Measurements from ENCODE around the gene RAD51D.

Gene RAD51D

DNA sequence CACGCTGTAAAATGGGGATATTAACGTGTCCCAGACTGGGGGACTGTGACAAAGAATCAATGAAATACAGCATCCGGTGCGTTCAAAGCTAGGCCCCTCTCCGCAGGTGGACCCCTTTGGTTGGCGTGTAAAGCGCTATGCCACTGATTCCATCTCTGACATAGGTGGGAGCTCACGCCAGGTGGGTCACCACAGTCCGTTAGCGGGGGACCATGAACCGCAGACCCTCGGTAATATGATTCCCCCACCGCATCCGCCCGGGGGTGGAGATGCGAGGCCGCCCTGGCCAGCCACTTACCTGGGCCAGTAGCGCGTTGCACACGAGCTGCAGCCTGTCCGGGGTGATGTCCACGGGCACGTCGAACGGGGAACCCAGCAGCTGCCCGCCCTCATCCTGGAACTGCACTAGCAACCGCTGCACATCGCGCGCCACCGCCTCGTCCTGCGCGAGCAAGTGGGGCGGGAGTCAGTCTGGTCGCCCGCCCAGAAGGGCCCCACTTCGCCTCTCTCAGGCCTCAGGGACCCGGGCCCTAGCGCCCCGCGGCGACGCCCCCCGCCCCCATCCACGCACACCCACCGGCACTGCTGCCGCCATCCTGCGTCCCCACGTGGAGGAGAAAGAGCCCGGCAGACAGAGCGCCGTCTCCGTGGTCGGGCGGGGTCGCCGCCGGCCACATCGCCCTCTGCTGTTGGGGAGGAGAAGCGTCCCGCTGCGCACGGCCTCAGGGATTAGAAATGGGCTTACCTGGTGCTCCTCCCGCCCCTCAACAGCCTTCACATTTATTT, 22.2 kb upstream of the RAD51D start, which contains the start of gene NLE1:
Gene NLE1, minus strand, starts transcription at position 623 of the 786 bp plus-strand sequence. Its CDS starts 28 bp downstream, at position 595.
- Histone ChIP-seq H3K27me3 (ENCODE audit: insufficient read depth, low read length, poor library complexity) (no peaks in the 10 kb centered on the region), H3K79me2 (ENCODE audit: insufficient read depth, low read length) (peaks cover 32% of the 10 kb centered on the region), H3K9me3 (ENCODE audit: insufficient read depth, low read length, severe bottlenecking) (no peaks in the 10 kb centered on the region), H3K4me2 (ENCODE audit: insufficient read depth, low read length) (peak within 1 kb of the TSS; percentile 65), H3K36me3 (ENCODE audit: insufficient read depth, low read length) (peaks cover 32% of the 10 kb centered on the region), H3K4me1 (ENCODE audit: insufficient read depth, low read length) (peaks cover 24% of the 10 kb centered on the region), H3K9ac (ENCODE audit: low read depth, low read length) (peak within 1 kb of the TSS; percentile 86), H3K4me3 (ENCODE audit: low read depth in 1 of 2, low read length in 2 of 2) (peak within 1 kb of the TSS; percentile 78 to 99), H4K20me1 (ENCODE audit: insufficient read depth, low read length) (peaks cover 22% of the 10 kb centered on the region), H3K27ac (ENCODE audit: low read length) (peak within 1 kb of the TSS; percentile 92), H2AFZ (ENCODE audit: low read depth, low read length) (peak within 1 kb of the TSS; percentile 76)
- DNase-seq (peak; percentile 90), ATAC-seq (ENCODE audit: insufficient read depth, low read depth) (peak; percentile 91)
- no peak for TF ChIP-seq EZH2 (IDR thresholded peaks at IDR 0.05; ENCODE audit: borderline replicate concordance, low read depth, low read length, severe bottlenecking)
- TF ChIP-seq, protein P1, sequence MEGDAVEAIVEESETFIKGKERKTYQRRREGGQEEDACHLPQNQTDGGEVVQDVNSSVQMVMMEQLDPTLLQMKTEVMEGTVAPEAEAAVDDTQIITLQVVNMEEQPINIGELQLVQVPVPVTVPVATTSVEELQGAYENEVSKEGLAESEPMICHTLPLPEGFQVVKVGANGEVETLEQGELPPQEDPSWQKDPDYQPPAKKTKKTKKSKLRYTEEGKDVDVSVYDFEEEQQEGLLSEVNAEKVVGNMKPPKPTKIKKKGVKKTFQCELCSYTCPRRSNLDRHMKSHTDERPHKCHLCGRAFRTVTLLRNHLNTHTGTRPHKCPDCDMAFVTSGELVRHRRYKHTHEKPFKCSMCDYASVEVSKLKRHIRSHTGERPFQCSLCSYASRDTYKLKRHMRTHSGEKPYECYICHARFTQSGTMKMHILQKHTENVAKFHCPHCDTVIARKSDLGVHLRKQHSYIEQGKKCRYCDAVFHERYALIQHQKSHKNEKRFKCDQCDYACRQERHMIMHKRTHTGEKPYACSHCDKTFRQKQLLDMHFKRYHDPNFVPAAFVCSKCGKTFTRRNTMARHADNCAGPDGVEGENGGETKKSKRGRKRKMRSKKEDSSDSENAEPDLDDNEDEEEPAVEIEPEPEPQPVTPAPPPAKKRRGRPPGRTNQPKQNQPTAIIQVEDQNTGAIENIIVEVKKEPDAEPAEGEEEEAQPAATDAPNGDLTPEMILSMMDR (IDR thresholded peaks at IDR 0.05; ENCODE audit: borderline replicate concordance, extremely low read depth, low read length, poor library complexity, severe bottlenecking), result peak; percentile 96

DNA sequence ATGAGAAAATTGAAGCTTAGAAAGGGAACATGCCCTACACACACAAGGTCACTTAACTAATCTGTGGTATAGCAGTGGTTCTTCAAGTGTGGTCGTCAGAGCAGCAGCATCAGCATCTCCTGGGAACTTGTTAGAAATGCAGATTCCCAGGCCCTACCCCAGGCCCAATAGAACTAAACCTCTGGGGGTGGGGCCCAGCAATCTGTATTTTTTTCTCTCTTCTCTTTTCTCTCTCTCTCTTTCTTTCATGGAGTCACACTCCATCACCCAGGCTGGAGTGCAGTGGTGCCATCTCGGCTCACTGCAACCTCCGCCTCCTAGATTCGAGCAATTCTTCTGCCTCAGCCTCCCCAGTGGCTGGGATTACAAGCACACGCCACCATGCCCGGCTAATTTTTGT, 18.6 kb upstream of the RAD51D start:
- ATAC-seq (ENCODE audit: insufficient read depth, low read depth) (no peak), DNase-seq (no peak)
- Histone ChIP-seq H3K36me3 (ENCODE audit: insufficient read depth, low read length) (peaks cover 68% of the 10 kb centered on the region), H3K9ac (ENCODE audit: low read depth, low read length) (no peak overlapping the region), H3K4me1 (ENCODE audit: insufficient read depth, low read length) (peaks cover 24% of the 10 kb centered on the region), H2AFZ (ENCODE audit: low read depth, low read length) (no peak overlapping the region), H3K9me3 (ENCODE audit: insufficient read depth, low read length, severe bottlenecking) (no peaks in the 10 kb centered on the region), H3K4me3 (ENCODE audit: low read depth in 1 of 2, low read length in 2 of 2) (no peak overlapping the region), H3K27ac (ENCODE audit: low read length) (no peak overlapping the region), H3K27me3 (ENCODE audit: insufficient read depth, low read length, poor library complexity) (no peaks in the 10 kb centered on the region), H3K79me2 (ENCODE audit: insufficient read depth, low read length) (peaks cover 32% of the 10 kb centered on the region), H4K20me1 (ENCODE audit: insufficient read depth, low read length) (peaks cover 27% of the 10 kb centered on the region), H3K4me2 (ENCODE audit: insufficient read depth, low read length) (no peak overlapping the region)
- TF ChIP-seq, protein P1 (IDR thresholded peaks at IDR 0.05; ENCODE audit: borderline replicate concordance, extremely low read depth, low read length, poor library complexity, severe bottlenecking), result no peak
- TF ChIP-seq EZH2 (IDR thresholded peaks at IDR 0.05; ENCODE audit: borderline replicate concordance, low read depth, low read length, severe bottlenecking), result no peak

DNA sequence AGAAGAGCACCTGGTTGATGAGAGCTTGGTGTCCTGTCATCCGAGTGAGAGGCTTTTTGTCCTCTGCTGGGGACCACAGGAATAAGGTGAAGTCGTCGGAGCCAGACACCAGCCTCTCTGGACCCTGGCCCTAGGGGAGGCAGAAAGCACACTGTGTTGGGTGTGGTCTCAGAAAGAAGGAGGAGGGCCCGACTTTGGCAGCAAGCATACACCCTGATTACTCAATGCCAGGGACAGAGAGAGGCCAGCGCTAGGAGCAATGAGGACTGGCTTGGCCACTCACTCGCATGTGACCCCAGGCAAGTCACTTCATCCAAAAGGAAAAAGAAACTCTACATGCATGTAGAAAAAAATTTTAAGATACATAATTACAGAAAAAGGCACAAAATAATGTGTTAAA, 15.7 kb upstream of the RAD51D start:
- H2AFZ ChIP-seq (ENCODE audit: low read depth, low read length), result no peak overlapping the region
- H3K27ac ChIP-seq (ENCODE audit: low read length), result no peak overlapping the region
- H3K9ac ChIP-seq (ENCODE audit: low read depth, low read length), result no peak overlapping the region
- H3K36me3 ChIP-seq (ENCODE audit: insufficient read depth, low read length), result peaks cover 97% of the 10 kb centered on the region
- H3K4me1 ChIP-seq (ENCODE audit: insufficient read depth, low read length), result peaks cover 8% of the 10 kb centered on the region
- H3K4me2 ChIP-seq (ENCODE audit: insufficient read depth, low read length), result no peak overlapping the region
- H4K20me1 ChIP-seq (ENCODE audit: insufficient read depth, low read length), result peaks cover 40% of the 10 kb centered on the region
- no peak for TF ChIP-seq EZH2 (IDR thresholded peaks at IDR 0.05; ENCODE audit: borderline replicate concordance, low read depth, low read length, severe bottlenecking)
- TF ChIP-seq, protein P1 (IDR thresholded peaks at IDR 0.05; ENCODE audit: borderline replicate concordance, extremely low read depth, low read length, poor library complexity, severe bottlenecking), result no peak
- no peak for ATAC-seq (ENCODE audit: insufficient read depth, low read depth)
- peaks cover 13% of the 10 kb centered on the region for H3K79me2 ChIP-seq (ENCODE audit: insufficient read depth, low read length)
- H3K4me3 ChIP-seq (ENCODE audit: low read depth in 1 of 2, low read length in 2 of 2), result no peak overlapping the region
- H3K9me3 ChIP-seq (ENCODE audit: insufficient read depth, low read length, severe bottlenecking), result no peaks in the 10 kb centered on the region
- no peaks in the 10 kb centered on the region for H3K27me3 ChIP-seq (ENCODE audit: insufficient read depth, low read length, poor library complexity)
- no peak for DNase-seq

Data from DND-41 (cell line).